GM10248 (cell line): ENCODE data around the gene C11orf87.
A peak's percentile ranks its signal among the peaks of the same experiment; 100 is the strongest.

Source experiments
- CTCF ChIA-PET: fragments of 300-600 bp; sonication (Branson Sonifier 250); formaldehyde crosslinking; extraction: SDS; loops from one replicate; lab custom pipeline; 2021; ENCODE audit warnings: antibody characterized with exemption; lab: Yijun Ruan, JAX
- POLR2A ChIA-PET: fragments of 350-650 bp; sonication (Branson Sonifier 250); formaldehyde crosslinking; extraction: SDS; loops from one replicate; lab custom pipeline; 2020; ENCODE audit warnings: antibody characterized with exemption; lab: Yijun Ruan, JAX
- DNase-seq: peaks from one replicate; pipeline ENCODE4 v3.0.0; 2012; ENCODE audit errors: extremely low spot score
- CTCF ChIP-seq: IDR thresholded peaks from 2 replicates; pipeline ENCODE4 v1.5.1; 2012; ENCODE audit warnings: mild to moderate bottlenecking, low read depth; ENCODE audit errors: extremely low read depth, missing control alignments, control extremely low read depth

The C11orf87 gene

GRCh38 chr11:109422870-109423465, 978 bp downstream of the C11orf87 start:
- TF ChIP-seq CTCF: no peak
- POLR2A ChIA-PET: no interaction called here
- DNase-seq: peak; percentile 13
- CTCF ChIA-PET: no interaction called here

- POLR2A ChIA-PET: no interaction called here
- DNase-seq: peak; percentile 5
- TF ChIP-seq CTCF: no peak
- CTCF ChIA-PET: no interaction called here
Observed at GRCh38 chr11:109423466-109424190, 1.6 kb downstream of the C11orf87 start.

- CTCF ChIA-PET: interaction anchor here (5.4 kb wide), 1 partner anchor 7 kb away, joined by 27 read pairs; no protein-coding TSS in a partner anchor
- no peak for TF ChIP-seq CTCF
- POLR2A ChIA-PET: no interaction called here
- DNase-seq: no peak
Observed at GRCh38 chr11:109424901-109425300, 2.9 kb downstream of the C11orf87 start.

GRCh38 chr11:109425554-109425953, 3.6 kb downstream of the C11orf87 start:
- no peak for DNase-seq
- TF ChIP-seq CTCF: no peak
- ChIA-PET CTCF (interaction anchor here (1.3 to 5.4 kb wide), 3 partner anchors 8 to 14 kb away, joined by 3 to 27 read pairs (median 5); no protein-coding TSS in a partner anchor), POLR2A (no interaction called here)

- POLR2A ChIA-PET: no interaction called here
- TF ChIP-seq CTCF: no peak
- CTCF ChIA-PET: interaction anchor here (1.3 to 5.4 kb wide), 5 partner anchors 9 to 28 kb away, joined by 3 to 27 read pairs (median 3); no protein-coding TSS in a partner anchor
- no peak for DNase-seq
Observed at GRCh38 chr11:109426442-109427240, 4.7 kb downstream of the C11orf87 start.

GRCh38 chr11:109432105-109432504, 10.1 kb downstream of the C11orf87 start:
- DNase-seq: no peak
- ChIA-PET POLR2A (no interaction called here), CTCF (no interaction called here)
- TF ChIP-seq CTCF: no peak
